ENCODE results near the gene SUPT3H. TPM values are rescaled to one million over a fixed set of nuclear protein-coding genes. Genes with fewer than 3 reads are reported as not detected.

The SUPT3H gene
- total and polyA plus RNA-seq, 2 of the 13 experiments (the other 11 are each of a cell fraction or from before 2014, with no cell fraction given), result 11.9 to 36.1 TPM

- Histone ChIP-seq H3K4me2 (ENCODE audit: low read depth, low read length) (no peak overlapping the region), H2AFZ (ENCODE audit: low read length) (no peak overlapping the region), H3K27me3 (ENCODE audit: control insufficient read depth in 1 of 2, insufficient read depth in 2 of 2, low read length in 2 of 2) (no peaks in the 10 kb centered on the region), H3K27ac (ENCODE audit: extremely low read length, insufficient read depth, low read length) (no peak overlapping the region), H4K20me1 (ENCODE audit: insufficient read depth, low read length) (no peaks in the 10 kb centered on the region), H3K9ac (ENCODE audit: insufficient read depth, low read depth, low read length) (no peak overlapping the region), H3K79me2 (ENCODE audit: insufficient read depth, low read length) (no peaks in the 10 kb centered on the region), H3K9me3 (ENCODE audit: low read length) (peaks cover 22% of the 10 kb centered on the region), H3K36me3 (replicated peaks in 1 of 2; ENCODE audit: control insufficient read depth in 1 of 2, insufficient read depth in 2 of 2, low read length in 2 of 2) (no peaks in the 10 kb centered on the region), H3K4me3 (replicated peaks in 1 of 3; ENCODE audit: insufficient read depth in 1 of 3, low read depth in 2 of 3, low read length in 3 of 3) (no peak overlapping the region), H3K4me1 (ENCODE audit: insufficient read depth, low read length) (no peaks in the 10 kb centered on the region)
- DNase-seq (ENCODE audit: low spot score) (no peak), FAIRE-seq (no peak), ATAC-seq (no peak)
- in situ Hi-C loops (cut with HindIII; ENCODE audit: extremely low pct_ligation_motif_present, low pct_unique_long_range_greater_than_20kb), result no loop called here
- TF ChIP-seq EHMT2 (IDR thresholded peaks at IDR 0.05; ENCODE audit: borderline replicate concordance, low read depth, low read length), result no peak
- TF ChIP-seq ZNF550 (CRISPR knock-in tag; IDR thresholded peaks at IDR 0.05; ENCODE audit: borderline replicate concordance), result no peak
- no peak for TF ChIP-seq ZNF354B (CRISPR knock-in tag; IDR thresholded peaks at IDR 0.05)
- TF ChIP-seq MYPOP (CRISPR knock-in tag; IDR thresholded peaks at IDR 0.05), result no peak
- no peak for TF ChIP-seq ZNF34 (CRISPR knock-in tag; IDR thresholded peaks at IDR 0.05; ENCODE audit: borderline replicate concordance)
- TF ChIP-seq ZNF644 (CRISPR knock-in tag; IDR thresholded peaks at IDR 0.05; ENCODE audit: low read depth), result no peak
- TF ChIP-seq ZNF891 (CRISPR knock-in tag; IDR thresholded peaks at IDR 0.05), result no peak
- TF ChIP-seq IRX3 (CRISPR knock-in tag; IDR thresholded peaks at IDR 0.05; ENCODE audit: borderline replicate concordance, low read depth), result no peak
- no peak for TF ChIP-seq ZNF468 (CRISPR knock-in tag; IDR thresholded peaks at IDR 0.05)
- no peak for TF ChIP-seq NRL (CRISPR knock-in tag; IDR thresholded peaks at IDR 0.05; ENCODE audit: borderline replicate concordance)
- TF ChIP-seq ZNF556 (CRISPR knock-in tag; IDR thresholded peaks at IDR 0.05; ENCODE audit: borderline replicate concordance), result no peak
- TF ChIP-seq NR2F2 (IDR thresholded peaks at IDR 0.05; ENCODE audit: borderline replicate concordance, low read depth), result no peak
- ChIA-PET CTCF (ENCODE audit: low intra/inter-chr PET ratio, low total read pairs) (no interaction called here), POLR2A (no interaction called here)
- intact Hi-C loops (cut with micrococcal nuclease; ENCODE audit: unreplicated experiment), result no loop called here
- no TSS peak for BruUV-seq (replicated peaks)
Observed at GRCh38 chr6:45138765-45139164, 239.0 kb downstream of the SUPT3H start.

Data from HepG2 (cell line).